SK-N-SH treated with all-trans-retinoic acid at 6 μM for 48 hours (cell line): ENCODE data around the gene KL.

Source experiments
- ESRRG ChIP-seq: fragments of 250-450 bp; sonication (Bioruptor Pico); IDR thresholded peaks from 2 replicates; pipeline ENCODE4 v1.6.1; 2021; ENCODE audit warnings: mild to moderate bottlenecking
- ISL1 ChIP-seq: fragments of 250-450 bp; sonication (Bioruptor Pico); IDR thresholded peaks from 2 replicates; pipeline ENCODE4 v2.1.2; 2022; ENCODE audit warnings: mild to moderate bottlenecking, moderate library complexity
- PATZ1 ChIP-seq: fragments of 250-450 bp; sonication (Bioruptor Pico); IDR thresholded peaks from 2 replicates; pipeline ENCODE4 v1.8.0; 2020; ENCODE audit warnings: mild to moderate bottlenecking, moderate library complexity, borderline replicate concordance
- POU6F1 ChIP-seq: fragments of 250-450 bp; sonication (Bioruptor Pico); IDR thresholded peaks from 2 replicates; pipeline ENCODE4 v1.8.0; 2021; ENCODE audit warnings: low read depth, mild to moderate bottlenecking, moderate library complexity, borderline replicate concordance
- PPARA ChIP-seq: fragments of 250-450 bp; sonication (Bioruptor Pico); IDR thresholded peaks from 2 replicates; pipeline ENCODE4 v1.5.0; 2020; ENCODE audit warnings: mild to moderate bottlenecking, borderline replicate concordance
- ZNF8 ChIP-seq: fragments of 450-650 bp; formaldehyde crosslinking; IDR thresholded peaks from 2 replicates; pipeline ENCODE4 v1.5.0; 2020; ENCODE audit warnings: mild to moderate bottlenecking, moderate library complexity

- TF ChIP-seq ZNF8 = no peak
- TF ChIP-seq POU6F1 (CRISPR knock-in tag) = no peak
- no peak for TF ChIP-seq ISL1 (CRISPR knock-in tag)
- no peak for TF ChIP-seq ESRRG (CRISPR knock-in tag)
- TF ChIP-seq PATZ1 (CRISPR knock-in tag) = no peak
- TF ChIP-seq PPARA = no peak
Measured at GRCh38 chr13:33006638-33007037, 9.6 kb upstream of the KL start.
